Fibroblast of lung (primary cell): Measurements from ENCODE around the gene COL4A6. TPM values are rescaled to one million over a fixed set of nuclear protein-coding genes. Genes with fewer than 3 reads are reported as not detected.

Source experiments
- DNase-seq, 2 donors: peaks; one replicate each; pipeline versions ENCODE4 v3.0.0 to v3.0.0-alpha.2; 2010; ENCODE audit warnings: low read depth in 2 of 2
- H2AFZ ChIP-seq: 2 replicates; pipeline ENCODE4 v1.5.1; 2012; ENCODE audit warnings: low read length, control low read depth, inconsistent platforms
- H3K27ac ChIP-seq: 2 replicates; pipeline ENCODE4 v1.5.1; 2011; ENCODE audit warnings: low read length, control low read depth; ENCODE audit not compliant: insufficient read depth
- H3K27me3 ChIP-seq: 2 replicates; pipeline ENCODE4 v1.5.1; 2011; ENCODE audit warnings: mild to moderate bottlenecking, low read length; ENCODE audit not compliant: control insufficient read depth, insufficient read depth
- H3K36me3 ChIP-seq: 2 replicates; pipeline ENCODE4 v1.5.1; 2011; ENCODE audit warnings: low read length; ENCODE audit not compliant: control insufficient read depth, insufficient read depth
- H3K4me1 ChIP-seq: 2 replicates; pipeline ENCODE4 v1.5.1; 2011; ENCODE audit warnings: low read length; ENCODE audit not compliant: control insufficient read depth, insufficient read depth; ENCODE audit errors: extremely low read depth
- H3K4me2 ChIP-seq: 2 replicates; pipeline ENCODE4 v1.5.1; 2011; ENCODE audit warnings: low read length, control low read depth; ENCODE audit not compliant: insufficient read depth; ENCODE audit errors: extremely low read depth
- H3K4me3 ChIP-seq, 4 experiments: fragments of 200-600 bp in 1 of 4; sonication (generic) in 1 of 4; replicated peaks in 1 of 4; 2 replicates each; pipeline ENCODE4 v1.5.1; 2011 to 2016; ENCODE audit warnings: low read length in 4 of 4, low read depth in 3 of 4, mild to moderate bottlenecking in 3 of 4, control low read depth in 2 of 4, inconsistent platforms in 1 of 4, mixed read lengths in 1 of 4; ENCODE audit not compliant: insufficient read depth in 1 of 4; ENCODE audit errors: control extremely low read depth in 1 of 4
- H3K79me2 ChIP-seq: 2 replicates; pipeline ENCODE4 v1.5.1; 2012; ENCODE audit warnings: mild to moderate bottlenecking, low read length, inconsistent platforms; ENCODE audit not compliant: control insufficient read depth, insufficient read depth
- H3K9ac ChIP-seq: 2 replicates; pipeline ENCODE4 v1.5.1; 2011; ENCODE audit warnings: mild to moderate bottlenecking, low read length, control low read depth; ENCODE audit not compliant: insufficient read depth
- H3K9me3 ChIP-seq: 2 replicates; pipeline ENCODE4 v1.5.1; 2012; ENCODE audit warnings: low read depth, low read length; ENCODE audit not compliant: control insufficient read depth, insufficient read depth
- H4K20me1 ChIP-seq: 2 replicates; pipeline ENCODE4 v1.5.1; 2011; ENCODE audit warnings: low read length; ENCODE audit not compliant: control insufficient read depth, insufficient read depth; ENCODE audit errors: extremely low read depth
- CTCF ChIP-seq, 2 donors: IDR thresholded peaks in 1 of 2; conservative IDR thresholded peaks in 1 of 2; 1 replicate in 1 of 2; 2 replicates in 1 of 2; pipeline ENCODE4 v1.5.1; 2011 to 2012; ENCODE audit warnings: low read length in 2 of 2, control low read depth in 1 of 2, inconsistent platforms in 1 of 2, low read depth in 1 of 2, mild to moderate bottlenecking in 1 of 2
- EZH2 ChIP-seq: IDR thresholded peaks from 2 replicates; pipeline ENCODE4 v1.5.1; 2012; ENCODE audit warnings: low read length, control low read depth, mild to moderate bottlenecking; ENCODE audit errors: missing control alignments
- polyA plus RNA-seq, 2 donors: library from polyadenylated mRNA; depleted of rRNA in 1 of 2; stranded (reverse) in 1 of 2; unstranded in 1 of 2; fragments of >200 nt; gene quantifications; 2 replicates each; pipeline ENCODE4 v1.2.1, GENCODE V29; 2011 to 2012; ENCODE audit warnings: missing spikeins in 1 of 2
- total RNA-seq: library from RNA; depleted of rRNA; stranded (reverse); fragments of >200 nt; gene quantifications from 2 replicates; pipeline ENCODE4 v1.2.1, GENCODE V29; 2014

COL4A6 gene
- total and polyA plus RNA-seq, 2 donors (not counting 1 experiment from before 2014, with no cell fraction given): 0.15 to 3.5 TPM

- DNase-seq: no peak
- no peak overlapping the region for H3K4me3 ChIP-seq
- H3K27ac ChIP-seq: no peak overlapping the region
- no peaks in the 10 kb centered on the region for H3K4me1 ChIP-seq
- no peak overlapping the region for H3K4me2 ChIP-seq
- no peak overlapping the region for H2AFZ ChIP-seq
- TF ChIP-seq CTCF (conservative IDR thresholded peaks at IDR 0.05 in 1 of 2, IDR thresholded peaks at IDR 0.05 in 1 of 2; ENCODE audit: low read depth in 1 of 2, low read length in 2 of 2): no peak
- TF ChIP-seq EZH2: no peak
- H3K36me3 ChIP-seq: no peaks in the 10 kb centered on the region
- H4K20me1 ChIP-seq: no peaks in the 10 kb centered on the region
- no peak overlapping the region for H3K9ac ChIP-seq
- no peaks in the 10 kb centered on the region for H3K9me3 ChIP-seq
- no peaks in the 10 kb centered on the region for H3K79me2 ChIP-seq
- H3K27me3 ChIP-seq: no peaks in the 10 kb centered on the region
Measured at GRCh38 chrX:108160309-108160708, 277.9 kb downstream of the COL4A6 start.

- H3K4me1 ChIP-seq: no peaks in the 10 kb centered on the region
- no peak overlapping the region for H3K9ac ChIP-seq
- no peak overlapping the region for H3K4me2 ChIP-seq
- H3K27me3 ChIP-seq: no peaks in the 10 kb centered on the region
- no peaks in the 10 kb centered on the region for H3K36me3 ChIP-seq
- no peak overlapping the region for H3K27ac ChIP-seq
- no peaks in the 10 kb centered on the region for H3K9me3 ChIP-seq
- no peak for DNase-seq
- no peaks in the 10 kb centered on the region for H4K20me1 ChIP-seq
- no peak overlapping the region for H2AFZ ChIP-seq
- TF ChIP-seq EZH2: no peak
- TF ChIP-seq CTCF (conservative IDR thresholded peaks at IDR 0.05 in 1 of 2, IDR thresholded peaks at IDR 0.05 in 1 of 2; ENCODE audit: low read depth in 1 of 2, low read length in 2 of 2): no peak
- H3K79me2 ChIP-seq: no peaks in the 10 kb centered on the region
- no peak overlapping the region for H3K4me3 ChIP-seq
Measured at GRCh38 chrX:108159028-108159670, 279.1 kb downstream of the COL4A6 start.

GRCh38 chrX:108157628-108158027 is 280.6 kb downstream of the COL4A6 start:
- Histone ChIP-seq H3K4me2 (no peak overlapping the region), H3K9me3 (no peaks in the 10 kb centered on the region), H3K4me3 (no peak overlapping the region), H3K27ac (no peak overlapping the region), H3K79me2 (no peaks in the 10 kb centered on the region), H3K27me3 (no peaks in the 10 kb centered on the region), H3K9ac (no peak overlapping the region), H2AFZ (no peak overlapping the region), H3K36me3 (no peaks in the 10 kb centered on the region), H3K4me1 (no peaks in the 10 kb centered on the region), H4K20me1 (no peaks in the 10 kb centered on the region)
- DNase-seq: no peak
- no peak for TF ChIP-seq EZH2
- no peak for TF ChIP-seq CTCF (conservative IDR thresholded peaks at IDR 0.05 in 1 of 2, IDR thresholded peaks at IDR 0.05 in 1 of 2; ENCODE audit: low read depth in 1 of 2, low read length in 2 of 2)
